A204.1 (cell line): ENCODE data around the gene SLC35F6.
"Not testable (repeated sequence)": the region's sequence is repeated elsewhere in the genome, so short reads cannot be mapped to it uniquely, and the experiment has no call there.

Experiments
- FAIRE-seq: peaks from 2 replicates; lab custom pipeline; 2012; peaks lifted over from hg19 to GRCh38; lab: Jason Lieb, UNC

SLC35F6 gene

DNA sequence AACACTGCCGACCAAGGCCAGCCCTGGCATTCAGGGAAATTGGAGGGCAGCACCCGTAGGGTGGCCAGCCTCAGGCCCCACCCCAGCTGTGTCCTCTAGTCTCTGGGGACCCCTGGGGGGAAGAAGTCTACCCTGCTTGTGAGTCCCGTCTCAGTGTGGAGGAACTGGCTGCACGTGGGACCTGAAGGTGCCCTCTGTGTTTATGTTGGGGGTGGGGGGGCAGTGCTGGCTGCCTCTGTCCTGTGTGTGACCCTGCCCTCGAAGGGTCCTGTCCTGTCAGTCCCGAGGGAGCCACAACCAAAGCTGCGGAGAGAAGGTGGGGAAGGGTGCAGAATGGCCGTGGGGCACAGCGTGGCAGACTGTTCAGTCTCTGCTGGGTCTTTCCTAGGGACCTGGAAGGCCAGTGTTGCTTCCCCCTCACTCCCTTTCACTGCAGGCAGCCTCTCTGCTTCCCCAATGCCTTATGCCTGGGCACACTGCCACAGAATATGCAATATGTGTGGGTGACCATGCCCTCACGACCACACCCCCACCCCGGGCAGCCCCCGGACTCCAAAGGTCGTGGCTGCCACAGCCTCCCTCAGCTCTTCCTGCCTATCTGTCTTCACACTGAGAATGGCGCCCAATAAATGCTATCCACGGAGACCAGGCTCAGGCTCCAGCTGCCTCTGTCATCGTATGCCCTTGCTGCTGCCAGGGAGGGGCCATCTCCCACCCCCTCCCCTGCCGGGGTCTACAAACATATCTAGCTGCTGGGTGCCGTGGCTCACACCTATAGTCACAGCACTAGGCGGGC, 33.3 kb upstream of the SLC35F6 start:
- no peak for FAIRE-seq

GRCh38 chr2:26731714-26732113, 32.4 kb upstream of the SLC35F6 start:
- FAIRE-seq = no peak

- FAIRE-seq = no peak
Observed at GRCh38 chr2:26732446-26732845, 31.6 kb upstream of the SLC35F6 start.

DNA sequence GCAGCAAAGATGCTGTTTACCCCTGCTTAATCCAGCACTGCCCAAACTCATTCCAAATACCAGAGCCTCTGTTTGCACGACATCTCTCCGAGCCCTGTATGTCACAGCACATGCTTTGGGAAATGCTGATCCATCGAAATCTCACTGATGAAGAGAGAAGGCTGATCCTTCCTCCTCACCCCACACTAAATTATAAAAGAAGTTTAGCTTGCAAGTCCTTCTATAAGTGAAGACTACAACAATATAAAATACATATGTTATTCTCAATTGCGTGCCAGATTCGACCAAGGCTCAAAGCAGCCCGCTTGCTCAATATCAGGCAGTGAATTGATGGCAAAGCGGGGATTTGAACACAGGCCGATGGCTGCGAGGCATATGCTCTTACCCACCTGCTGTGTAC, 30.7 kb upstream of the SLC35F6 start:
- no peak for FAIRE-seq

GRCh38 chr2:26735097-26735496, 29.0 kb upstream of the SLC35F6 start:
- FAIRE-seq = no peak

DNA sequence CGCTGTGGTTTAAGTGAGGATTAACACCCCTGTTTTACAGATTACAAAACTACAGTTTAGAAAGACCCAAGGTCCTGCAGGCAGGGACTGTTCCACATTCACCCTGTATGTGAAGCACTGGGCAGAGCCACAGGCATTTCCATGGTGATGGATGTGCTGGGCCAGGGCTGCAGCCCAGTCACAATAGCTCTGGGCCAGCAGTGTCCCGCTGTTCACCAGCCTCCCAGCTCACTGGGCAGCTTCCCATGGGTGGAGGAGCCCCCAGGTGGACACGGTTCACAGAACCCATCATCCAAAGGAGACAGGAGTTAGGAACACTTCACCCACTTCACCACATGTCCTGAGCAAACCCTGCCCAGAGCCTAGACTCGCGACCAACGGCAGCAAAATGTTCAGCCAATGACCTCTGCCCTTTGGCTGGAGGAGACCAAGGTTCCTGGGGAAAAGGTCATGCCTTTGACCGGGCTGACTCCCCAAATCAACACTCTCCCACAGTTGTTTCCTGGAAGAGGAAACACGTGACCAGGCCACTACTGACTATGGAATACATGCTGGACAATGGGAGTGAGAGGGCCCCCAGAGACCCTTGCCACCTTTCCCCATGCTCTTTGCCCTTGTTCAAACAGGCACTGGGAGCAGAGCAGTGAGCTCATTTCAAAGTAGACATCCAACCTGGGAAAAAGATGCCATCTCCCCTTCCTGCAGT, 28.0 kb upstream of the SLC35F6 start:
- FAIRE-seq = no peak

GRCh38 chr2:26737221-26737620, 26.9 kb upstream of the SLC35F6 start:
- FAIRE-seq = no peak

GRCh38 chr2:26738481-26738880, 25.6 kb upstream of the SLC35F6 start:
- FAIRE-seq = no peak

- FAIRE-seq = no peak
Observed at GRCh38 chr2:26739514-26739913, 24.6 kb upstream of the SLC35F6 start.

DNA sequence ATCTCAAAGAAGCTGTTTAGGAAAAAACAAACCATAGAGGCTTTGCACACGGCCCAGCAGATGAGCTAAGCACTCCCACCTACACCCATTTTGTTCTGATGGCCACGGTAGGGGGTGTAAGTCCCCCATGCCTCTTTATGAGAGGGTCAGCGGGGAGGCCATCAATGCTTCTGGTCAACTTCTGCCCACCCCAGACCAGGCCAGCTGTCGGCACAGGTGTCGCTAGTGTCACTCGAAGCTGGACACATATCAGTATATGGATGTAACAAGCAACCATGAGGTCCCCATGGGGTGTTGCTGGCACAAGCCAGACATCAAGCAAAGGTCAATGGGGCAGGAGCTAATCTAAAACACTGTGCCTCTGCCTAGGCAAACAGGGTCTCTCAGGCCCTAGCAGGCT, 23.7 kb upstream of the SLC35F6 start:
- no peak for FAIRE-seq

- FAIRE-seq = no peak
Observed at GRCh38 chr2:26740890-26741302, 23.2 kb upstream of the SLC35F6 start.

GRCh38 chr2:26742048-26742770, 21.9 kb upstream of the SLC35F6 start:
- no peak for FAIRE-seq

DNA sequence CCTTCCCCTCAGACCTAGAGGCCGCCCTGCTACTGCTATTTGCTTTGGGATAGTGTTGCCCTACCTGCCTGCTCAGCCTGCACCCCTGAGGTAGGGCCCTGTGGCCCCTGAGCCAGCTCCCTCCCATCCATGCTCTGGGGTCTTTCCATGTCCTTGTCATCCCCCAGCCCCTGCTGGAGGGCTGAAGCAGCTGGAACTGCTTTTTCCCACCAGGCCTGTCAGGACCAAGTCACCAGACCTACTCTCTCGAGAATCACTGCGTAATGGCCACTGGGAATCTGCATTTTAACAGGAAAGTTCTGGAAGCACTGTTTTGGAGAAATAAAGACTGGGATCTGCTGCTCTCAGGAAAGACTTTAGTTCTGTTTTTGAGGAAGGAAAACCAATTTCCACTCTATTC, 20.2 kb upstream of the SLC35F6 start:
- no peak for FAIRE-seq

DNA sequence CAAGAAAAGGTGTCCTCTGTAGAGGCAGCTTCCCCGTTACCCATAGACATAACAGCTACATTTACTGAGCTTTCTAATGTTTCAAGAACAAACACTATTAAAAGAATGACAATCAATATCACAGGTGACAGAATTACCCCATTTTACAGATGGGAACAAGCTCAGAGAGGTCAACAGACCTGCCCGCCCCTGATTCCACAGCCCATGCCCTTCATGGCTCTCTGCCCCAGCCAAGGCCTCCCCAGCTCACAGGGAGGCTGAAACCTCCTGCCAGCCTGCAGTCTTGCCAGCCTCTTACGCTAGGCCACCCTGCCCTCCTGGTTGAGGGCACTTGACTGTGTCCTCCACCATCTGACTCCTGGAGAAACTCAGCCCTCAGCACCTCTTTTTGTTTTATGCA, 19.1 kb upstream of the SLC35F6 start:
- no peak for FAIRE-seq

GRCh38 chr2:26745609-26746327, 18.3 kb upstream of the SLC35F6 start:
- no peak for FAIRE-seq

GRCh38 chr2:26746934-26747333, 17.1 kb upstream of the SLC35F6 start:
- no peak for FAIRE-seq

DNA sequence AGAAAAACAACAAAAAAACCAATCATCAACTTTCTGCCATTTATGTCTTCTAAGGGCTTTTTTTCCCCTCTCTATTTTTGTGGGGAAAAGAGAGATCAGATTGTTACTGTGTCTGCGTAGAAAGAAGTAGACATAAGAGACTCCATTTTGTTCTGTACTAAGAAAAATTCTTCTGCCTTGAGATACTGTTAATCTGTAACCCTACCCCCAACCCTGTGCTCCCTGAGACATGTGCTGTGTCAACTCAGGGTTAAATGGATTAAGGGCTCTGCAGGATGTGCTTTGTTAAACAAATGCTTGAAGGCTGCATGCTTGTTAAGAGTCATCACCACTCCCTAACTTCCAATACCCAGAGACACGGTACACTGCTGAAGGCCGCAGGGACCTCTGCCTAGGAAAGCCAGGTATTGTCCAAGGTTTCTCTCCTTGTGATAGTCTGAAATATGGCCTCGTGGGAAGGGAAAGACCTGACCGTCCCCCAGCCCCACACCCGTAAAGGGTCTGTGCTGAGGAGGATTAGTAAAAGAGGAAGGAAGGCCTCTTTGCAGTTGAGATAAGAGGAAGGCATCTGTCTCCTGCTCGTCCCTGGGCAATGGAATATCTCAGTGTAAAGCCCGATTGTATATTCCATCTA, 14.2 kb upstream of the SLC35F6 start:
- not testable (repeated sequence) for FAIRE-seq

DNA sequence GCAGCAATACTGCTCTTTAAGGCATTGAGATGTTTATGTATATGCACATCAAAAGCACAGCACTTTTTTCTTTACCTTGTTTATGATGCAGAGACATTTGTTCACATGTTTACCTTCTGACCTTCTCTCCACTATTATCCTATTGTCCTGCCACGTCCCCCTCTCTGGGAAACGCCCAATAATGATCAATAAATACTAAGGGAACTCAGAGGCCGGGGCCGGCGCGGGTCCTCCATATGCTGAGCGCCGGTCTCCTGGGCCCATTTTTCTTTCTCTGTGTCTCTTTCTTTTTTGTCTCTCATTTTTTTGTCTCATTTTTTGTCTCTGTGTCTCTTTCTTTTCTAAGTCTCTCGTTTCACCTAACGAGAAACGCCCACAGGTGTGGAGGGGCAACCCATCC, 13.6 kb upstream of the SLC35F6 start:
- not testable (repeated sequence) for FAIRE-seq

GRCh38 chr2:26752656-26753055, 11.4 kb upstream of the SLC35F6 start:
- no peak for FAIRE-seq

- no peak for FAIRE-seq
Observed at GRCh38 chr2:26754539-26754938, 9.5 kb upstream of the SLC35F6 start.

- FAIRE-seq = no peak
Observed at GRCh38 chr2:26754972-26755670, 9.0 kb upstream of the SLC35F6 start.
